K562 (cell line): ENCODE data around the gene HMGA1. TPM values are rescaled to one million over a fixed set of nuclear protein-coding genes. Genes with fewer than 3 reads are reported as not detected.

ENCODE experiments used
- ATAC-seq: fragments of 200-7000 bp; cut with Tn5 transposase; 3 replicates; pipeline ENCODE4 v1.9.1; 2020; ENCODE audit warnings: moderate library complexity
- BruUV-seq: library from RNA; stranded (reverse); fragments of 400-500 nt; replicated peaks from 2 replicates; lab custom pipeline; 2021; lab: Mats Ljungman, UMichigan
- CTCF ChIA-PET: fragments of 300-600 bp; formaldehyde crosslinking; extraction: SDS; loops from one replicate; lab custom pipeline; 2021; ENCODE audit warnings: low intra/inter-chr PET ratio; lab: Yijun Ruan, JAX
- POLR2A ChIA-PET: fragments of 300-600, 350-650 bp; sonication (Branson Sonifier 250); formaldehyde crosslinking; extraction: SDS; loops from one replicate; lab custom pipeline; 2021; ENCODE audit warnings: antibody characterized with exemption, inconsistent platforms; lab: Yijun Ruan, JAX
- DNase-seq, 4 experiments: peaks; one replicate each; pipeline versions ENCODE4 v3.0.0 to v3.0.0-alpha.2; 2011 to 2018; ENCODE audit warnings: low spot score in 3 of 4, mixed read lengths in 3 of 4; ENCODE audit errors: extremely low read depth in 1 of 4
- FAIRE-seq: peaks from 2 replicates; lab custom pipeline; 2011; peaks lifted over from hg19 to GRCh38; lab: Jason Lieb, UNC
- H2AFZ ChIP-seq: 2 replicates; pipeline ENCODE4 v1.6.0; 2011; ENCODE audit warnings: low read depth, low read length, control low read depth, inconsistent platforms
- H3K27ac ChIP-seq: fragments of 200-600 bp; 3 replicates; pipeline ENCODE4 v1.8.0; 2011; ENCODE audit warnings: low read depth, mild to moderate bottlenecking, control low read depth, inconsistent platforms, low read length, moderate library complexity, mixed read lengths; ENCODE audit errors: extremely low read depth
- H3K27me3 ChIP-seq, 2 experiments: fragments of 300-600 bp in 1 of 2; 2 replicates in 1 of 2; 3 replicates in 1 of 2; pipeline versions ENCODE4 v1.6.0 to v1.8.0; 2011; ENCODE audit warnings: inconsistent platforms in 2 of 2, low read length in 2 of 2, mild to moderate bottlenecking in 1 of 2, mixed read lengths in 1 of 2, moderate library complexity in 1 of 2; ENCODE audit not compliant: control insufficient read depth in 2 of 2, insufficient read depth in 2 of 2
- H3K36me3 ChIP-seq: fragments of 300-600 bp; 3 replicates; pipeline ENCODE4 v1.8.0; 2011; ENCODE audit warnings: mild to moderate bottlenecking, low read length, inconsistent platforms; ENCODE audit not compliant: control insufficient read depth, insufficient read depth
- H3K4me1 ChIP-seq, 2 experiments: fragments of 200-600 bp in 1 of 2; replicated peaks in 1 of 2; 2 replicates in 1 of 2; 3 replicates in 1 of 2; pipeline versions ENCODE4 v1.5.1 to v1.8.0; 2011; ENCODE audit warnings: inconsistent platforms in 2 of 2, low read length in 2 of 2, mild to moderate bottlenecking in 1 of 2, mixed read lengths in 1 of 2, moderate library complexity in 1 of 2; ENCODE audit not compliant: control insufficient read depth in 2 of 2, insufficient read depth in 2 of 2
- H3K4me2 ChIP-seq: 2 replicates; pipeline ENCODE4 v1.6.1; 2011; ENCODE audit warnings: low read length, control low read depth, inconsistent platforms, mixed read lengths; ENCODE audit not compliant: insufficient read depth
- H3K4me3 ChIP-seq: fragments of 200-600 bp; sonication (generic), shearing (Covaris generic); 2 replicates; pipeline ENCODE4 v1.5.1; 2016; ENCODE audit warnings: control low read depth, inconsistent platforms
- H3K79me2 ChIP-seq: fragments of 200-600 bp; 3 replicates; pipeline ENCODE4 v1.8.0; 2011; ENCODE audit warnings: low read length, inconsistent platforms; ENCODE audit not compliant: control insufficient read depth, insufficient read depth
- H3K9ac ChIP-seq, 2 experiments: 2 replicates each; pipeline versions ENCODE4 v1.6.0 to v1.6.1; 2011; ENCODE audit warnings: low read depth in 2 of 2, low read length in 2 of 2, control low read depth in 1 of 2, inconsistent platforms in 1 of 2, mild to moderate bottlenecking in 1 of 2, mixed read lengths in 1 of 2; ENCODE audit not compliant: insufficient read depth in 1 of 2
- H3K9me1 ChIP-seq: one replicate; pipeline ENCODE4 v1.6.0; 2011; ENCODE audit warnings: inconsistent platforms, mild to moderate bottlenecking, low read length, moderate library complexity; ENCODE audit not compliant: control insufficient read depth, insufficient read depth
- H3K9me3 ChIP-seq: replicated peaks from 2 replicates; pipeline ENCODE4 v1.5.1; 2011; ENCODE audit warnings: low read depth, low read length, inconsistent platforms; ENCODE audit not compliant: control insufficient read depth, insufficient read depth
- H4K20me1 ChIP-seq: replicated peaks from 2 replicates; pipeline ENCODE4 v1.6.1; 2011; ENCODE audit warnings: low read length, inconsistent platforms, mixed read lengths; ENCODE audit not compliant: control insufficient read depth, insufficient read depth
- ADNP ChIP-seq: fragments of 200-800 bp; sonication (Bioruptor generic); IDR thresholded peaks from 2 replicates; pipeline ENCODE4 v1.6.1; 2016; ENCODE audit warnings: missing genetic modification characterization, missing compliant biosample characterization
- ATF3 ChIP-seq, 2 experiments: fragments of 450-650 bp in 1 of 2; sonication (generic) in 1 of 2; formaldehyde crosslinking in 1 of 2; IDR thresholded peaks in 1 of 2; conservative IDR thresholded peaks in 1 of 2; 2 replicates each; pipeline versions ENCODE4 v1.6.1 to v1.8.1; 2016 to 2023; ENCODE audit warnings: mild to moderate bottlenecking in 2 of 2, moderate library complexity in 2 of 2, inconsistent platforms in 1 of 2, missing genetic modification reagents in 1 of 2
- C11orf30 ChIP-seq: fragments of 450-650 bp; IDR thresholded peaks from 2 replicates; pipeline ENCODE4 v1.6.1; 2016; ENCODE audit warnings: low read depth, mild to moderate bottlenecking
- CREB3L1 ChIP-seq: fragments of 450-650 bp; IDR thresholded peaks from 2 replicates; pipeline ENCODE4 v1.6.1; 2014; ENCODE audit warnings: low read depth, mild to moderate bottlenecking, moderate library complexity, borderline replicate concordance
- FOXK2 ChIP-seq, 2 experiments: fragments of 450-650 bp; IDR thresholded peaks in 1 of 2; conservative IDR thresholded peaks in 1 of 2; 2 replicates each; pipeline ENCODE4 v1.6.1; 2016; ENCODE audit warnings: low read depth in 2 of 2, mild to moderate bottlenecking in 1 of 2
- GABPA ChIP-seq: fragments of 200-800 bp; sonication (Bioruptor generic); conservative IDR thresholded peaks from 2 replicates; pipeline ENCODE4 v1.6.1; 2016; ENCODE audit warnings: low read depth, missing genetic modification characterization, missing compliant biosample characterization
- JUND ChIP-seq, 2 experiments: IDR thresholded peaks; 2 replicates in 1 of 2; 3 replicates in 1 of 2; pipeline ENCODE4 v1.6.1; 2011; ENCODE audit warnings: borderline replicate concordance in 2 of 2, low read depth in 2 of 2, low read length in 2 of 2, improper control_type of control experiment in 1 of 2, missing biosample characterization in 1 of 2, missing genetic modification characterization in 1 of 2, missing genetic modification reagents in 1 of 2
- KDM1A ChIP-seq, 2 experiments: fragments of 450-650 bp; IDR thresholded peaks; 2 replicates each; pipeline ENCODE4 v1.6.1; 2016; ENCODE audit warnings: mild to moderate bottlenecking in 2 of 2
- MAFG ChIP-seq: fragments of 450-650 bp; conservative IDR thresholded peaks from 2 replicates; pipeline ENCODE4 v1.6.1; 2016; ENCODE audit warnings: missing genetic modification characterization, missing compliant biosample characterization
- POLR3A ChIP-seq: IDR thresholded peaks from 2 replicates; pipeline ENCODE4 v1.6.1; 2011; ENCODE audit warnings: borderline replicate concordance, mild to moderate bottlenecking, moderate library complexity; ENCODE audit not compliant: insufficient read length, insufficient read depth; ENCODE audit errors: extremely low read depth
- ZEB2 ChIP-seq: fragments of 450-650 bp; IDR thresholded peaks from 2 replicates; pipeline ENCODE4 v1.6.1; 2016
- ZNF121 ChIP-seq: sonication (generic); formaldehyde crosslinking; conservative IDR thresholded peaks from 2 replicates; pipeline ENCODE4 v1.8.0; 2022; ENCODE audit warnings: missing genetic modification reagents
- ZNF699 ChIP-seq: fragments of 250-450 bp; sonication (Bioruptor Pico); IDR thresholded peaks from 2 replicates; pipeline ENCODE4 v1.8.0; 2021; ENCODE audit warnings: mild to moderate bottlenecking, moderate library complexity; ENCODE audit not compliant: insufficient replicate concordance
- WGBS: fragments of 100-300 bp; shearing (Covaris generic); methylation state at CpG from one replicate; pipeline ENCODE4 v1.1.6; 2016; ENCODE audit warnings: low coverage, mixed read lengths; ENCODE audit not compliant: insufficient coverage; ENCODE audit errors: missing lambda C conversion rate; 5-methylcytosine and 5-hydroxymethylcytosine counted together
- in situ Hi-C: fragments of 300-500 bp; cut with MboI; formaldehyde crosslinking; loops from 4 replicates; pipeline ENCODE4 v1.15.0; 2018; ENCODE audit warnings: inconsistent platforms, mixed read lengths
- intact Hi-C: fragments of 100-400 bp; cut with micrococcal nuclease; formaldehyde crosslinking; loops from 2 replicates; pipeline ENCODE4 v1.14.2; 2022
- polyA plus RNA-seq, 8 experiments: library from polyadenylated mRNA; depleted of rRNA in 4 of 8; stranded (reverse) in 5 of 8; unstranded in 3 of 8; fragments of >200 nt; fragmentation: Nextera tagmentation in 2 of 8; fragmentation: Illumina TruSeq in 1 of 8; extraction: Ambion mirVana in 2 of 8; extraction: Trizol in 1 of 8; gene quantifications; 2 replicates each; pipeline versions ENCODE4 v1.2.1 to v1.2.3, GENCODE V29; 2011 to 2014; ENCODE audit warnings: inconsistent platforms in 1 of 8, missing spikeins in 1 of 8
- total RNA-seq, 7 experiments: library from RNA; depleted of rRNA in 6 of 7; stranded (reverse); fragments of >200 nt in 6 of 7; fragmentation: Illumina TruSeq in 2 of 7; extraction: Trizol in 2 of 7; gene quantifications; 2 replicates each; pipeline versions ENCODE4 v1.2.1 to v1.2.3, GENCODE V29; 2011 to 2021; ENCODE audit warnings: low replicate concordance in 1 of 7
- TF ChIP-seq, protein P1 (sequence below): fragments of 250-450 bp; sonication (Bioruptor Pico); IDR thresholded peaks from 2 replicates; pipeline ENCODE4 v1.4.0; 2020; ENCODE audit warnings: borderline replicate concordance
- TF ChIP-seq, protein P2 (sequence below): fragments of 200-800 bp; sonication (Bioruptor generic); IDR thresholded peaks from 2 replicates; pipeline ENCODE4 v1.6.1; 2017; ENCODE audit warnings: missing genetic modification characterization, missing compliant biosample characterization

HMGA1 gene
- total and polyA plus RNA-seq, 9 of the 15 experiments (the other 6 are each of a cell fraction or from before 2014, with no cell fraction given), result 27.8 to 1,947 (median 594) TPM

- Histone ChIP-seq H4K20me1 (no peaks in the 10 kb centered on the region), H3K9me3 (no peaks in the 10 kb centered on the region), H3K4me2 (no peak overlapping the region), H3K4me3 (no peak overlapping the region), H3K9me1 (no peaks in the 10 kb centered on the region), H3K9ac (no peak overlapping the region), H3K36me3 (no peaks in the 10 kb centered on the region), H3K4me1 (peaks cover 0 to 2% of the 10 kb centered on the region in 2 experiments; a peak in 2 of 5 replicates), H3K27me3 (no peaks in the 10 kb centered on the region), H3K79me2 (no peaks in the 10 kb centered on the region), H2AFZ (0 out of 2 replicates have a peak overlapping the region, but pooled peaks have one; percentile 14), H3K27ac (no peak overlapping the region)
- FAIRE-seq, result no peak
- CTCF ChIA-PET, result no interaction called here
- intact Hi-C loops, result no loop called here
- no TSS peak for BruUV-seq
- in situ Hi-C loops, result no loop called here
- DNase-seq, result no peak
- WGBS, result 31% methylated on average over 4 of the region's 4 CpGs
- POLR2A ChIA-PET, result interaction anchor here (0.7 to 1.1 kb wide), 3 partner anchors 13 to 47 kb away, joined by 3 to 4 read pairs (median 3); partner anchors contain the start of gene HMGA1
- no peak for ATAC-seq
- peak; percentile 97 for TF ChIP-seq ZNF121 (CRISPR knock-in tag)
- peak; percentile 84 for TF ChIP-seq C11orf30
- TF ChIP-seq ADNP (tag), result 0 out of 2 replicates have a peak, but pooled peaks have one; percentile 25
- TF ChIP-seq ATF3 (IDR thresholded peaks at IDR 0.05), result peak; percentile 82
- TF ChIP-seq ATF3 (CRISPR knock-in tag; conservative IDR thresholded peaks at IDR 0.05), result no peak
- TF ChIP-seq, protein P1, sequence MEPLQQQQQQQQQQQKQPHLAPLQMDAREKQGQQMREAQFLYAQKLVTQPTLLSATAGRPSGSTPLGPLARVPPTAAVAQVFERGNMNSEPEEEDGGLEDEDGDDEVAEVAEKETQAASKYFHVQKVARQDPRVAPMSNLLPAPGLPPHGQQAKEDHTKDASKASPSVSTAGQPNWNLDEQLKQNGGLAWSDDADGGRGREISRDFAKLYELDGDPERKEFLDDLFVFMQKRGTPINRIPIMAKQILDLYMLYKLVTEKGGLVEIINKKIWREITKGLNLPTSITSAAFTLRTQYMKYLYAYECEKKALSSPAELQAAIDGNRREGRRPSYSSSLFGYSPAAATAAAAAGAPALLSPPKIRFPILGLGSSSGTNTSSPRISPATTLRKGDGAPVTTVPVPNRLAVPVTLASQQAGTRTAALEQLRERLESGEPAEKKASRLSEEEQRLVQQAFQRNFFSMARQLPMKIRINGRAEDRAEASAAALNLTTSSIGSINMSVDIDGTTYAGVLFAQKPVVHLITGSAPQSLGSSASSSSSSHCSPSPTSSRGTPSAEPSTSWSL (CRISPR knock-in tag), result no peak
- no peak for TF ChIP-seq POLR3A
- no peak for TF ChIP-seq ZNF699 (CRISPR knock-in tag)
- TF ChIP-seq, protein P2, sequence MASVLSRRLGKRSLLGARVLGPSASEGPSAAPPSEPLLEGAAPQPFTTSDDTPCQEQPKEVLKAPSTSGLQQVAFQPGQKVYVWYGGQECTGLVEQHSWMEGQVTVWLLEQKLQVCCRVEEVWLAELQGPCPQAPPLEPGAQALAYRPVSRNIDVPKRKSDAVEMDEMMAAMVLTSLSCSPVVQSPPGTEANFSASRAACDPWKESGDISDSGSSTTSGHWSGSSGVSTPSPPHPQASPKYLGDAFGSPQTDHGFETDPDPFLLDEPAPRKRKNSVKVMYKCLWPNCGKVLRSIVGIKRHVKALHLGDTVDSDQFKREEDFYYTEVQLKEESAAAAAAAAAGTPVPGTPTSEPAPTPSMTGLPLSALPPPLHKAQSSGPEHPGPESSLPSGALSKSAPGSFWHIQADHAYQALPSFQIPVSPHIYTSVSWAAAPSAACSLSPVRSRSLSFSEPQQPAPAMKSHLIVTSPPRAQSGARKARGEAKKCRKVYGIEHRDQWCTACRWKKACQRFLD, result no peak
- no peak for TF ChIP-seq ZEB2
- 0 out of 4 replicates have a peak, but pooled peaks of 1 of the 2 experiments have one; percentile 27 for TF ChIP-seq FOXK2 (conservative IDR thresholded peaks at IDR 0.05 in 1 of 2, IDR thresholded peaks at IDR 0.05 in 1 of 2; ENCODE audit: low read depth in 2 of 2)
- TF ChIP-seq JUND (IDR thresholded peaks at IDR 0.05; ENCODE audit: borderline replicate concordance, low read depth, low read length), result peak; percentile 76
- TF ChIP-seq JUND (tag; IDR thresholded peaks at IDR 0.05; ENCODE audit: borderline replicate concordance, low read depth, low read length), result peak; percentile 50; the same call in 1 of the 3 replicates
- no peak for TF ChIP-seq GABPA (tag)
- peak; percentile 43 to 45; a peak in 1 of 4 replicates for TF ChIP-seq KDM1A (IDR thresholded peaks at IDR 0.05)
- TF ChIP-seq CREB3L1, result no peak
- TF ChIP-seq MAFG (tag), result peak; percentile 79
These were observed 22.9 kb upstream of the HMGA1 start for GRCh38 chr6:34213772-34214171.
